ENCODE measurements around the gene TMUB1.

TMUB1 gene

DNA sequence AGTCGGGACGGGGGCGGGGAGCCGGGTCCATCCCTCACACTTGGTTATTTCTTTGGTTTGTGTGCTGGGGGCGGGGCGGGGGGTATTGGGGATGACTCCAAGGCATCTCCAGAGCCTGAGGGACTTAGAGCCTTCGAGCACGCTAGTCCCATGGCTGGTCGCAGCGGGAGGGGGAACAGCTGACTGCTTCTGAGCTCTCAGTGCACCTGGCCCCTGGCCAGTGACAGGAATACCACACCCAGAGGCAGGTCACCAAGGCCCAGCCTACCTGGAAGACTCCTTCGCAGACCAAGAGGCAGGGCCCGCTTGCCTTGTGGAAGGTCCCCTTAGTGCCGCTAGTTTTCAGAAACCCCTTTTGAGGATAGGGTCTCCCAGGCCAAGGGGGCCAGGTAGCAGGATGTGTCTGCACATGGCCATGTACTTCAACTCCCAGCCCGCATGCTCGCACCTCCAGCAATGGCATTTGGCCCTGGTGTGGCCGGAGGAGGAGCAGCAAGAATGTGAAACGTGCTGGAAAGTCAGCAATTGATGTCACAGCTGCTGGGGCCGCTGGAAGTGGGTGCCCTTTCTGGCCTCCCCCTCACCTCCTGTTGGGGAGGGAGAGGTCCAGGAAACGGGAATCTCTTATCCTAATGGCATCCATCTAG lies 43.3 kb upstream of the TMUB1 start:
- Histone ChIP-seq H3K4me3 (ENCODE audit: low read length) (no peak overlapping the region), H3K4me2 (ENCODE audit: low read length) (no peak overlapping the region), H3K4me1 (ENCODE audit: control insufficient read depth, low read length) (no peaks in the 10 kb centered on the region), H3K36me3 (ENCODE audit: control insufficient read depth, low read length) (no peaks in the 10 kb centered on the region), H3F3A (ENCODE audit: control insufficient read depth, insufficient read depth) (no peaks in the 10 kb centered on the region), H4K20me1 (ENCODE audit: control insufficient read depth, insufficient read depth, low read depth, low read length) (no peaks in the 10 kb centered on the region; the same call in 1 of the 2 replicates), H3K9me3 (ENCODE audit: control insufficient read depth, insufficient read depth, low read length) (no peaks in the 10 kb centered on the region), H3K27ac (ENCODE audit: low read depth, low read length) (no peak overlapping the region), H3K27me3 (ENCODE audit: control insufficient read depth, low read length) (no peaks in the 10 kb centered on the region), H3K9me2 (replicated peaks; ENCODE audit: control insufficient read depth, low read length) (no peaks in the 10 kb centered on the region), H3K79me2 (ENCODE audit: control insufficient read depth, low read length) (no peaks in the 10 kb centered on the region)
- TF ChIP-seq, protein P1, sequence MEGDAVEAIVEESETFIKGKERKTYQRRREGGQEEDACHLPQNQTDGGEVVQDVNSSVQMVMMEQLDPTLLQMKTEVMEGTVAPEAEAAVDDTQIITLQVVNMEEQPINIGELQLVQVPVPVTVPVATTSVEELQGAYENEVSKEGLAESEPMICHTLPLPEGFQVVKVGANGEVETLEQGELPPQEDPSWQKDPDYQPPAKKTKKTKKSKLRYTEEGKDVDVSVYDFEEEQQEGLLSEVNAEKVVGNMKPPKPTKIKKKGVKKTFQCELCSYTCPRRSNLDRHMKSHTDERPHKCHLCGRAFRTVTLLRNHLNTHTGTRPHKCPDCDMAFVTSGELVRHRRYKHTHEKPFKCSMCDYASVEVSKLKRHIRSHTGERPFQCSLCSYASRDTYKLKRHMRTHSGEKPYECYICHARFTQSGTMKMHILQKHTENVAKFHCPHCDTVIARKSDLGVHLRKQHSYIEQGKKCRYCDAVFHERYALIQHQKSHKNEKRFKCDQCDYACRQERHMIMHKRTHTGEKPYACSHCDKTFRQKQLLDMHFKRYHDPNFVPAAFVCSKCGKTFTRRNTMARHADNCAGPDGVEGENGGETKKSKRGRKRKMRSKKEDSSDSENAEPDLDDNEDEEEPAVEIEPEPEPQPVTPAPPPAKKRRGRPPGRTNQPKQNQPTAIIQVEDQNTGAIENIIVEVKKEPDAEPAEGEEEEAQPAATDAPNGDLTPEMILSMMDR (IDR thresholded peaks at IDR 0.05; ENCODE audit: low read depth, low read length, poor library complexity, severe bottlenecking): no peak
- no peak for TF ChIP-seq EZH2phosphoT487 (IDR thresholded peaks at IDR 0.05; ENCODE audit: borderline replicate concordance, low read length)

DNA sequence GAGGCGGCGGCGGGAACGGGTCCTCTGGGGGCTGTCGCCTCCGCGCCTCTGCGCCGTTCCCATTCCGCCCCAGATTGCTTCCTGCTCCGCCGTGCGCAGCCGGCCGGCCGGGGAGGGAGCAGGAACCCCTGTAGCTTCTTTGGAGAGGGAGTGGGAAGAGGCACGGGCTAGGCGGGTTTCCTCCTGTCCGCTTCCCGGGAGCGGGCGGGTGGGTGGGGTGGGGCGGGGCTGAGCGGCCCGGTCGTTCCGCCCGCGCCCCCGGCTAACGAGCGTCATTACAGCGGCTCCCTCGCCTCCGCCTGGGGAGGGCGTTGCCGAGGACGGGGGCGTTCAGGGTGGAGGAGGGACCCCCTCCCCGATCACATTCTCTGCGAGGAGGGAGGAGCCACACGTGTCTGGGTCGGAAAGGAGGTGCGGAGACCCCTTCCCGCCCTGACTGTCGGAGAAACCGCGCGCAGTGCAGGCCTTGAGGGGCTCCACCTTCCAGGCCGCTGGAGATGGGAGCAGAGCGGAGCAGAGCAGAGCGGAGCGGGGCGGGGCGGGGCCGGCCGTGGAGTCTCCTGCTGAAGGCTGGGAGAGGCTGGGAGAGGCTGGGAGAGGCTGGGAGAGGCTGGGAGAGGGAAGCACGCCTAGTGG lies 42.7 kb upstream of the TMUB1 start:
- no peaks in the 10 kb centered on the region for H3K79me2 ChIP-seq (ENCODE audit: control insufficient read depth, low read length)
- no peak overlapping the region for H3K4me2 ChIP-seq (ENCODE audit: low read length)
- no peak overlapping the region for H3K4me3 ChIP-seq (ENCODE audit: low read length)
- H3K27ac ChIP-seq (ENCODE audit: low read depth, low read length): no peak overlapping the region
- no peaks in the 10 kb centered on the region for H3K4me1 ChIP-seq (ENCODE audit: control insufficient read depth, low read length)
- H3K27me3 ChIP-seq (ENCODE audit: control insufficient read depth, low read length): no peaks in the 10 kb centered on the region
- TF ChIP-seq EZH2phosphoT487 (IDR thresholded peaks at IDR 0.05; ENCODE audit: borderline replicate concordance, low read length): no peak
- TF ChIP-seq, protein P1 (IDR thresholded peaks at IDR 0.05; ENCODE audit: low read depth, low read length, poor library complexity, severe bottlenecking): no peak
- H4K20me1 ChIP-seq (ENCODE audit: control insufficient read depth, insufficient read depth, low read depth, low read length): no peaks in the 10 kb centered on the region; the same call in 1 of the 2 replicates
- no peaks in the 10 kb centered on the region for H3K36me3 ChIP-seq (ENCODE audit: control insufficient read depth, low read length)
- no peaks in the 10 kb centered on the region for H3K9me2 ChIP-seq (replicated peaks; ENCODE audit: control insufficient read depth, low read length)
- no peaks in the 10 kb centered on the region for H3K9me3 ChIP-seq (ENCODE audit: control insufficient read depth, insufficient read depth, low read length)
- H3F3A ChIP-seq (ENCODE audit: control insufficient read depth, insufficient read depth): no peaks in the 10 kb centered on the region

DNA sequence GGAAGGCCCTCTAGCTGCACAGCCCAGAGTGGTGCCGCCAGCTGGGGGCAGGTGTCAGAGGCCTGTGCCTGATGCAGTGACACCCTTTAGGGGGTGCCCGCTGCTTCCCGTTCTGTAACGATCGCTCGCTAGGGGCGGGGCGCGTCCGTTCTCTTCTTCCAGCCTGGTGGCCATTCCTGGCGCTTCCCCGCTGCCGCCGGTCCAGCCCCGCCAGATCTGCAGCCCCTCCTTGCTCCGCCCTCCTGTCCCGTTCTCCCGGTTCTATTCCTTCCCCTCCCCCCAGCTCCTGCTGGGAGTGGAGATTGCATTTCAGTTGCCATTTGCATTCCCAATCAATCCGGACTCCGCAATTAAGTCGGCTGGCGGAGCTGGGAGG lies 42.2 kb upstream of the TMUB1 start:
- no peak overlapping the region for H3K4me3 ChIP-seq (ENCODE audit: low read length)
- H3K4me1 ChIP-seq (ENCODE audit: control insufficient read depth, low read length): no peaks in the 10 kb centered on the region
- TF ChIP-seq, protein P1 (IDR thresholded peaks at IDR 0.05; ENCODE audit: low read depth, low read length, poor library complexity, severe bottlenecking): no peak
- TF ChIP-seq EZH2phosphoT487 (IDR thresholded peaks at IDR 0.05; ENCODE audit: borderline replicate concordance, low read length): no peak
- no peaks in the 10 kb centered on the region; the same call in 1 of the 2 replicates for H4K20me1 ChIP-seq (ENCODE audit: control insufficient read depth, insufficient read depth, low read depth, low read length)
- H3K4me2 ChIP-seq (ENCODE audit: low read length): no peak overlapping the region
- no peaks in the 10 kb centered on the region for H3K36me3 ChIP-seq (ENCODE audit: control insufficient read depth, low read length)
- no peaks in the 10 kb centered on the region for H3K79me2 ChIP-seq (ENCODE audit: control insufficient read depth, low read length)
- no peak overlapping the region for H3K27ac ChIP-seq (ENCODE audit: low read depth, low read length)
- no peaks in the 10 kb centered on the region for H3K9me2 ChIP-seq (replicated peaks; ENCODE audit: control insufficient read depth, low read length)
- no peaks in the 10 kb centered on the region for H3F3A ChIP-seq (ENCODE audit: control insufficient read depth, insufficient read depth)
- no peaks in the 10 kb centered on the region for H3K9me3 ChIP-seq (ENCODE audit: control insufficient read depth, insufficient read depth, low read length)
- H3K27me3 ChIP-seq (ENCODE audit: control insufficient read depth, low read length): no peaks in the 10 kb centered on the region

Measured in DOHH2 (cell line).